Measurements from ENCODE around the gene TTC39B.

DNA sequence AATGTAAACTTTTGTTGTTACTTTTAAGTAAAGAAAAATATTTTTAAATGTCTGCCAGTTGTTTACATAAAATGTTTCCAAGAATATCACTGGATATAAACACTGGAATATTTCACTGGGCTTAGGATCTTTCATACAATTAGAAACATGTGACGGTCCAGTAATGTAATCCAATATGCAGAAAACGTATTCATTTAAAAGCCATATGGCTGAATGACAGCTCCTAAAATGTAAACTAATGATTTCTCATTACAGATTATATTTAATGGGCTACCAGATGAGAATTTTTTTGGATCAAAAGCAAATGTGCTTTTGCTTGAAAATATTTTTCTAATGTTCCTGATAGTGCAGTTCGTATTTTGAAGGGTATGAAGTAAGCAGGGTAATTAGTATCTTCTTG lies 124.3 kb downstream of the TTC39B start:
- TF ChIP-seq, protein P1, sequence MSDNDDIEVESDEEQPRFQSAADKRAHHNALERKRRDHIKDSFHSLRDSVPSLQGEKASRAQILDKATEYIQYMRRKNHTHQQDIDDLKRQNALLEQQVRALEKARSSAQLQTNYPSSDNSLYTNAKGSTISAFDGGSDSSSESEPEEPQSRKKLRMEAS (IDR thresholded peaks at IDR 0.05), result no peak
- TF ChIP-seq CREB1 (IDR thresholded peaks at IDR 0.05; ENCODE audit: low read depth) (no peak), CEBPB (IDR thresholded peaks at IDR 0.05) (no peak), YY1 (IDR thresholded peaks at IDR 0.05; ENCODE audit: low read depth) (no peak), TAF1 (IDR thresholded peaks at IDR 0.05; ENCODE audit: low read depth) (no peak), EP300 (IDR thresholded peaks at IDR 0.05; ENCODE audit: borderline replicate concordance) (no peak), TEAD4 (IDR thresholded peaks at IDR 0.05) (no peak), FOXM1 (IDR thresholded peaks at IDR 0.05; ENCODE audit: borderline replicate concordance, low read depth) (no peak), RAD21 (IDR thresholded peaks at IDR 0.05; ENCODE audit: low read depth) (no peak)

Data from Ishikawa (cell line).